Left lobe of liver (tissue), 2 donors: Measurements from ENCODE around the gene LCE1F. TPM values are rescaled to one million over a fixed set of nuclear protein-coding genes. Genes with fewer than 3 reads are reported as not detected.

Experiments used
- ATAC-seq: fragments of 200-7000 bp; cut with Tn5 transposase; one replicate; pipeline ENCODE4 v1.9.1; 2020; ENCODE audit warnings: mild to moderate bottlenecking, moderate library complexity
- DNase-seq: peaks from one replicate; pipeline ENCODE4 v3.0.0-alpha.2; 2020; ENCODE audit warnings: low spot score
- total RNA-seq: library from RNA; stranded (reverse); gene quantifications from one replicate; pipeline ENCODE4 v1.2.1, GENCODE V29; 2021
- donor health status: DM: no; HTN: no; CAD: no; lungs with moderate emphysema.
- donor health status: DM: no; HTN: yes; CAD: no.

LCE1F gene
- not detected for total RNA-seq

GRCh38 chr1:152774875-152775274 lies at the start of gene LCE1F:
LCE1F (plus strand) TSS chr1:152775140; CDS start chr1:152776372, 1,232 bp downstream.
- ATAC-seq: no peak

DNA sequence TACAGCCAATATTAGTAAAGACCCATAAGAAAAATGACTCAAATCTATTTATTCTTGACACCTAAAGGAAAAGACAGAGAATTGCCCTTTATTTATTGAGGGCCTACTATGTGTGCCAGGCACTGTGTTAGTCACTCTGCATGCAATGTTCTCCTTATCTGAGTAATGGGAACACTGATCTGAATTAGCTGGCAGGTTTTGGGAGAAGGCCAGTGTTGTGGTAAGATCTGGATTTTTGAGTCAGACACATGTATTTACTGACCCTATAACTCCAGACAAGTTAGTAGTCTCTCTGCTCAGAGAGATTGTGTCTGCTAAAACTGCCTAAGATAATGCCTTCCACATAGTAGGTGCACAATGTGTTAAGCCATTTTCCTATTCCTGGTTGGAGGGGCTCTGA lies 49.7 kb upstream of the LCE1F start:
- ATAC-seq: no peak
- DNase-seq: no peak

More at GRCh38 chr1:152774875-152775274, at the start of gene LCE1F:
- DNase-seq: no peak

DNA sequence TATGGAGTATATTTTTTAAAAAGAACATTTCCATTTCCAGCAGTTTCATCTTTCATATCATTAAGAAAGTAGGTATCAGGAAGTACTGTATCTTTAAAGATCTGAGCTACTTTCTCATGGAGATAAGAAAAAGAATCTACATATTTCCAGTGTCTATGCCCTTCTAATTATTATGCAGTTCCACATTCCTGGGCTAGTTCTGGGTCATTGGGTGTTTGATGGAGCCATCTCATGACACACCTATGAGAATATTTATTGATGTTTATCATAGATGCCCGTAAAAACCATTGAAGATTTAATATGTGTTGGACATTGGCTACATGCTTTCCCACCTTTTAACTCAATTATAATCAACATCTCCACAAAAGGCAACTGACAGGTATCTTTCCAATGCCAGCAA lies 46.0 kb upstream of the LCE1F start:
- no peak for ATAC-seq
- DNase-seq: no peak

DNA sequence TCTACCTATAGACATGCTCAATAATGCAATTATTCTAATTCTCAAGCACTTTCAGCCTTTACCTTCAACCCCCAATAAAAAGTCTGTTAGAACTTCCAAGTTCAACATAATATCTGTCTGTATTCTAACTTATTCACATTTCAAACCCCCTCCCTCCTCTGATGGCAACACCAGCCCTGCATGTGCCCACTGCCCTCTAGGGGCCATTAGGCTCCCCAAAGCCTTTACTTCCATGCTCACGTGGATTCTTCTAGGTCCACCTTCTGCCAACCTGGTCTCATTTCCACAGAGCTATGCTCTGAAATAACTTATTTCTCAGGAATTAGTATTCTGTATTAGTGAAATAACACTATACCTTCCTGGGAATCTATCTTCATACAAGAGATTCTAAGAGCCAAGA lies 39.3 kb upstream of the LCE1F start:
- ATAC-seq: peak; percentile 79

GRCh38 chr1:152737997-152738396 lies 36.9 kb upstream of the LCE1F start:
- DNase-seq: no peak
- no peak for ATAC-seq

More for the DNA sequence above, 39.3 kb upstream of the LCE1F start:
- no peak for DNase-seq

DNA sequence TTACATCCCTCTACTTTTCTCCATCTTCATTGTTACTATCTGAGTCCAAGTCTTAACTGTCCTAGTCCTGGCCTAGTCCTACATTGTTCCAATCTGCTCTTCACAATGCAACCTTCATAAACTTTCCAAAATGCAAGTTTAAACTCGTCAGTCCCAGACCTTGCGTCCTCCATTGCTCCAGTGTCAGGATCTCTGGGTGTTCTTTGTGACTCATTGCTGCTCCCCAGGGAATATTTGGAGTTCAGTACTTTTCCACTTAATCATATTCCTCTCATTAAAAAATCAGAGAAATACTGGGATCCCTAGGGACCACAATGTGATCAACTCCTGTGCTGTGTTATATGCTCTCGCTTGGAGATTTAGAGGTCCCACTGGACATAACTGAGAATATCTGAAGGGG lies 35.1 kb upstream of the LCE1F start:
- no peak for ATAC-seq
- no peak for DNase-seq

DNA sequence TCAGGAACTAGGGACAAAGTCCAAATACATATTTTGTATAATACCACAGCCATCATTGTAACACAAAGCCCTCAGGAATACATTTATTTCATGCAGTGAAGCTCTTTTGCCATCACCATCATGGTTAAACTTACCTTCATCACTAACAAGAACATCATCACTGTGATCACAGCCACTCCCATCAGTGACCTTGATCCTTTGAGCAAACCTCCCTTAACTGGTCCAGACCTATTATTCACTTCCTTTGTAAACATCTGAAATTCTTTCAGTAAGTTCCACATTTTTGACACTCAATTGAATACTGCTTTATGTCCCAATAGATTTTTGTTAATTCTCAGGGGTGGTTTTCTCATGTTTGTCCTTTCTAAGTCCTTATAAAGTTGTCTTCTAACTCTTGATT lies 33.3 kb upstream of the LCE1F start:
- DNase-seq (no peak), ATAC-seq (no peak)

DNA sequence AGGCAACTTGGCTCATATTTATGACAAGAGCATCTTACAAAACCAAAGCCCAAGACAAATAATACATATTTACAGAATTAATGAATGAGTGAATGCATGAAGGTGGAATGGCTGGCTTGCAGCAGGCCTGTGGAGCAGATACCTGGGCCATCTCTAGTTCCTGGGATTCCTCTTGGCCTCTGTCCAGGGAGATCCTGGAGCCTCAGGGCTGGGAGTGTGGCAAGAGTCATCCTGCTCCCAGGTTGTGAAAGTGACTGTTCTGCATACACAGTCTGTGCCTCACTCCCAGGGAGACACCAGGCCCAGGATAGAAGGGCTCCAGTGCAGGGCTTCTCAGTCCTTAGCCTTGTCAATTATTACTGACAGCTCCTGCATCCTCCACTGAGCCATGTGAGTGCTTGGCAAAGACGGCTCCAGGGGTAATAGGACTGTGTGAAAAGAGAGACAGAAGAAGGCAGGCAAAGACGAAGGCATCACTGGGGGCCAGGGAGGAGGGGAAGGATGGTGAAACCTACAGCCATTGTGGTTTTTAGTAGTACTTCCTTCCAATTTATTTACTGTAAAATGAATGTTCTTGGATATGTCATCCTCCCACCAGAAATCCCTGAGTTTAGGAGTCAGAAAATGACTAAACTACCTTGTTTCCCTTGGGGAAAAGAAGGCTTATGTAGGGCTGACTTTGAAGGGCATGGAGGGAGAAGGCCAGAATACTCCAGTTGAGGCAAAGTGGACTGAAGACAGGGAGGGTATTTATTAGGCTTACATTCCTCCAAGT lies 31.4 kb upstream of the LCE1F start:
- ATAC-seq (no peak), DNase-seq (no peak)

DNA sequence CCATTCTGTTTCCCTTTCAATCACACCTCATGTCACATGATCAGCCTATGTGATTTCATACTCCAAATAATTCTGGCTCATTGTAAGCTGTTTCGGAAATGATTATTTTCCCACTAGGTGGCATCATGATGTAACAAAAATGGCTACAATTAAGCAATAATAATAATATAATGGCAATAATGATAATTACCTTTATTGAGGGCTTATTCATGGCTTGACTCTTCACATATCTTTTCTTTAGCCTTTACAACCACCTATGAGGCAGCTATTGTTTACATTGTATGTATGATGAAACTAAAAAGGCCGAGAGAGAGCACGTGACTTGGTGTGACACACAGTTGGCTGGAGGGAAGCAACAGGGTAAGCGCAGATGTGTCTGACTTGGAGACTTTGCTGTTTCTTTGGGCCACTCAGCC lies 29.6 kb upstream of the LCE1F start:
- DNase-seq: no peak
- ATAC-seq: peak; percentile 27

DNA sequence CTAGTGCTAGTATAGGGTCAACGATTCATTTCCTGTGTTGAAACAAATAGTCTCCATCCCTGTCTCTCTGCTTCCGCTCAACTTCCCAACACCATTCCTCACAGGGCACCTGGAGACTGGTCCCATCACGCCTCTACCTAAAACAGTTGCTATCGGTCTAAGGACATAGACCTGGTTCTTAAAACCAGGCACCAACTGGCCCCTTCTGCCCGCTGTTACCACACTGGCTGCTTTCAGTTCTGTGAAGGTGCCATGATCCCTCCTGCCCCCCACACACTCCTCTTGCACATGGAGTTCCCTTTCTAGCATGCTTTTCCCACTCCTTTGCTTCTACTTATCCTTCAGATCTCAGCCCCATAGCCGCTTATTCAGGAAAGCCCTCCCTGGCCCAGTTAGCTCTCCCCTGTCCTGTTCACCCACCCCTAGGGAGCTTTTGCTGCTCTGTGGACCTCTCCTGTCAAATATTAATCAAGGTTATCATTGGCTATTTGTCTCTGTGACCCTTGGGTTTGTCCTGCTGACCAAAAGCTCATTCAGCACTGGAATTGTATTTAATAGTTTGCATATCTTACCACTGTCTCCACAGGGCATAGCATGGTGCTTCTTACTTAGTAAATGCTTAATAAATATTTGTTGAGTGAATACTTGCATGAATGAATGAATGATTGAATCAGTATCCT lies 29.0 kb upstream of the LCE1F start:
- ATAC-seq (no peak), DNase-seq (no peak)

DNA sequence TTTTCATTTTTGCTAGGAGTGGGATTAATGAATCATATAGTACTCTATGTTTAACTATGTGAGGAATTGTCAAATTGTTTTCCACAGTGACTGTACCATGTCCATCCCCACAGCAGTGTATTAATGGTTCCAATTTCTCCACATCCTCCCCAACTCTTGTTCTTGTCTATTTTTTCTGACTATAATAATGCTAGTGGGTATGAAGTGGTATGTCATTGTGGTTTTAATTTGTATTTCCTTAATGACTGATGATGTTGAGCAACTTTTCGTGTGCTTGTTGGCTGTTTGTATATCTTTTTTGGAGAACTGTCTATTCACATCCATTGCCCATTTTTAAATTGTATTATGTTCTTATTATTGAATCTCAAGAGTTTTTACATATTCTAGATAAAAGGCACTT lies 27.1 kb upstream of the LCE1F start:
- ATAC-seq (no peak), DNase-seq (no peak)

GRCh38 chr1:152752225-152752624 lies 22.7 kb upstream of the LCE1F start:
- no peak for DNase-seq
- ATAC-seq: no peak

- no peak for ATAC-seq
- no peak for DNase-seq
These were observed 21.4 kb upstream of the LCE1F start for GRCh38 chr1:152753586-152753985.

GRCh38 chr1:152756872-152757271 lies 18.1 kb upstream of the LCE1F start:
- ATAC-seq: no peak
- no peak for DNase-seq

GRCh38 chr1:152757747-152758146 lies 17.2 kb upstream of the LCE1F start, which contains the start of gene KPRP:
KPRP (plus strand) TSS chr1:152758025; CDS start chr1:152759589, 1,564 bp downstream.
- no peak for ATAC-seq
- DNase-seq: no peak

- ATAC-seq (no peak), DNase-seq (no peak)
These were observed 16.3 kb upstream of the LCE1F start for GRCh38 chr1:152758636-152759035.

DNA sequence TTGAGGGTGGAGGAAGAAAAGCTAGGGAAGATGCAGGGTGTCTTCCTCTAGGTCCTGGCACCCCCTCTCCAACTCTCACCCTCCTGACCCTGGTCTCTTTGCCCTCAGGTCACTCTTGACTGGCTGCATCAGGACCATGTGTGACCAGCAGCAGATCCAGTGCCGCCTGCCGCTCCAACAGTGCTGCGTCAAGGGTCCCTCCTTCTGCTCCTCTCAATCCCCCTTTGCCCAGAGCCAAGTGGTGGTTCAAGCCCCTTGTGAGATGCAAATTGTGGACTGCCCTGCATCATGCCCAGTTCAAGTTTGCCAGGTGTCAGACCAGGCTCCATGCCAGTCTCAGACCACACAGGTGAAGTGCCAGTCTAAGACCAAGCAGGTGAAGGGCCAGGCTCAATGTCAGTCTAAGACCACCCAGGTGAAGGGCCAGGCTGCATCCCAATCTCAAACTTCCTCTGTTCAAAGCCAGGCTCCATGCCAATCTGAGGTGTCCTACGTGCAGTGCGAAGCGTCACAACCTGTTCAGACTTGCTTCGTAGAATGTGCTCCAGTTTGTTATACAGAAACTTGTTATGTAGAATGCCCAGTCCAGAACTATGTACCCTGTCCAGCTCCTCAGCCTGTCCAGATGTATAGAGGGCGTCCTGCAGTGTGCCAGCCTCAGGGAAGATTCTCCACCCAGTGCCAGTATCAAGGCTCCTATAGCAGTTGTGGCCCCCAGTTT lies 15.3 kb upstream of the LCE1F start:
- no peak for ATAC-seq

DNA sequence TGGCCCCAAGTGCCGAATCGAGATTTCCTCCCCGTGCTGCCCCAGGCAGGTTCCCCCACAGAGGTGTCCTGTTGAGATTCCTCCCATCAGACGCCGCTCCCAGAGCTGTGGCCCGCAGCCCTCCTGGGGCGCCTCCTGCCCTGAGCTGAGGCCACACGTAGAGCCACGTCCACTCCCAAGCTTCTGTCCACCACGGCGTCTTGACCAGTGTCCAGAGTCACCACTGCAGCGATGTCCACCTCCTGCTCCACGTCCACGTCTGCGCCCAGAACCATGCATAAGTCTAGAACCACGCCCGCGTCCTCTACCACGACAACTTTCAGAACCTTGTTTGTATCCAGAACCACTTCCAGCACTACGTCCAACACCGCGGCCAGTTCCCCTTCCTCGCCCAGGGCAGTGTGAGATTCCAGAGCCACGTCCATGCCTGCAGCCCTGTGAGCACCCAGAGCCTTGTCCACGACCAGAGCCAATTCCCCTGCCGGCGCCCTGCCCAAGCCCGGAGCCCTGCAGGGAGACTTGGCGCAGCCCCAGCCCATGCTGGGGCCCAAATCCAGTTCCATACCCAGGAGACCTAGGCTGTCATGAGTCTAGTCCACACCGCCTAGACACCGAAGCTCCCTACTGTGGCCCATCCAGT lies 14.3 kb upstream of the LCE1F start:
- DNase-seq: no peak
- ATAC-seq: no peak

More for the DNA sequence above, 15.3 kb upstream of the LCE1F start:
- no peak for DNase-seq

DNA sequence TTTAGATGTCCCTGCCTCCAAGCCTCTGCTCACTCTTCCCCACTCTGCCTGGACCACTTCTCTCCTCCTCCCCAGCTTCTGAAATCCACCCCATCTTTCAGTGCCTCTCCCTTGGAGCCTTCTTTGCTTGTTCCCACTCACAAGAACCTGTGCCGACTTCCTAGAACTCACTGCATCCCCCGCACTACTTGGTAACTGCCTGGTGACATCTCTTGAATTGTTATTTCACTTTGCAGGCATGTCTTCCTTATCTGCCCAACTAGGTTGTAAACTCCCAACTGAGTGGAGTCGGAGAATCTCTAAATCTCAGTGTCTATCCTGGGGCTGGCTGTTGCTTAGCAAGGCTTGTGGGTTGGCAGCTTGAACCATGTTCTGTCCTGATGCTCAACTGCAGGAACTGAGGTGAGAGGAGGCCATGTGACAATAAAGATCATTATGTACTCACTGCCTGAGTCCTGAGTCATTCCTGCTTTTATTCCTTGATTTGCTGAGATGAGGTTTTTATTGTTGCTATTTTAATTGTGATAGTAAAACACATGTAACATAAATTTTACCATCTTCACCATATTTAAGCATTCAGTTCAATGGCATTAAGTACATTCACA lies 13.2 kb upstream of the LCE1F start:
- DNase-seq (no peak), ATAC-seq (no peak)

DNA sequence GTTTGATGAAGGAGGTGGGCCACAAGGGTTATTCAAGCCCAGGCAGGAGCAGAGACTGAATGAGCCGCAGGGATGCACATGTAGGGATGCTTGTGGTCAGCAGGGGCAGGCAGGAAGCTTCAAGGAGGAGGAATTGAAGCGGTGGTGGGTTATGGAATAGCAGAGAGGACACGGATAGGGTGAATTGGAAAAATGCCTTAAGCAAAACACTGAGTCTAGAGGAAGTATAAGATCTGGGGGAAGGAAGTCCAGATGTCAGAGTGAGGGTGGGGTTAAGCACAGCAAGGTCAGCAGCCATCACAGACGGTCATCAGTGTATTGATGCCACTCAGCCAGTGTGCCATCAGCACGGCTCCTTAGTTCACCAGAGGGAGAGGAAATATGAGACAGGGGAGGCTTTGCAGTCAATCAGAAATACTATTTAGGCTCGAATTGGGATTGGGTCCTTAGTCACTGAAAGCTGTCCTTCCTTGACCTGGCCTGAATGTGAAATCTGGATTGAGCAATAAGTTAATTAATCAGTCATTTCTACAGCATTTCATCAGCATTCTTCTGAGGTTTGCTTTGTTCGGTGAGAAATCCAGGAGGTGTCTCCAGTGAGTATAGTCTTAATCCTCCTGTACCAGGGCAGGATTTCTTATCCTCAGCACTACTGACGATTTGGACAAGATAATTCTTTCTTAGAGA lies 6.0 kb upstream of the LCE1F start:
- ATAC-seq: no peak
- DNase-seq: no peak
